ENCODE results near the gene TRA2A. TPM values are rescaled to one million over a fixed set of nuclear protein-coding genes. Genes with fewer than 3 reads are reported as not detected.

TRA2A gene
- total and polyA plus RNA-seq, 9 of the 15 experiments (the other 6 are each of a cell fraction or from before 2014, with no cell fraction given) = 22.7 to 210 (median 73.9) TPM

- no peak for TF ChIP-seq HCFC1 (IDR thresholded peaks at IDR 0.05; ENCODE audit: low read depth, low read length)
- no peak for TF ChIP-seq TSC22D4 (tag; IDR thresholded peaks at IDR 0.05)
- TF ChIP-seq LARP7 (IDR thresholded peaks at IDR 0.05) = no peak
- TF ChIP-seq KDM5B (IDR thresholded peaks at IDR 0.05; ENCODE audit: insufficient replicate concordance, low read depth, low read length) = no peak
- TF ChIP-seq UBTF (IDR thresholded peaks at IDR 0.05; ENCODE audit: borderline replicate concordance in 1 of 2, low read depth in 2 of 2, low read length in 2 of 2) = peak; percentile 93; a peak in 3 of 4 replicates
- TF ChIP-seq E2F3 (CRISPR knock-in tag; IDR thresholded peaks at IDR 0.05) = peak; percentile 54; the same call in 1 of the 2 replicates
- TF ChIP-seq PHF21A (IDR thresholded peaks at IDR 0.05; ENCODE audit: borderline replicate concordance, low read depth) = peak; percentile 30; the same call in 1 of the 2 replicates
- no peak for TF ChIP-seq STAT5B (CRISPR knock-in tag; IDR thresholded peaks at IDR 0.05)
- no peak for TF ChIP-seq KAT8 (IDR thresholded peaks at IDR 0.05; ENCODE audit: low read depth)
- no peak; the same call in 1 of the 2 replicates for TF ChIP-seq SIN3B (IDR thresholded peaks at IDR 0.05; ENCODE audit: low read depth)
- peak; percentile 90 for TF ChIP-seq SAFB (IDR thresholded peaks at IDR 0.05; ENCODE audit: borderline replicate concordance, low read depth, low read length)
- TF ChIP-seq ZNF277 (CRISPR knock-in tag; IDR thresholded peaks at IDR 0.05; ENCODE audit: borderline replicate concordance) = no peak
- no peak for TF ChIP-seq HDAC6 (IDR thresholded peaks at IDR 0.05; ENCODE audit: low read depth, low read length)
Measured at GRCh38 chr7:23469150-23469960, 62.4 kb downstream of the TRA2A start (continued).

Data from K562 (cell line).